HG03097 (cell line): ENCODE data around the gene CRB2.

Source experiments
- ATAC-seq: cut with Tn5 transposase; IDR thresholded peaks from one replicate; pipeline ENCODE4 v1.9.1; 2021; ENCODE audit not compliant: unreplicated experiment, low FRiP score

The CRB2 gene

DNA sequence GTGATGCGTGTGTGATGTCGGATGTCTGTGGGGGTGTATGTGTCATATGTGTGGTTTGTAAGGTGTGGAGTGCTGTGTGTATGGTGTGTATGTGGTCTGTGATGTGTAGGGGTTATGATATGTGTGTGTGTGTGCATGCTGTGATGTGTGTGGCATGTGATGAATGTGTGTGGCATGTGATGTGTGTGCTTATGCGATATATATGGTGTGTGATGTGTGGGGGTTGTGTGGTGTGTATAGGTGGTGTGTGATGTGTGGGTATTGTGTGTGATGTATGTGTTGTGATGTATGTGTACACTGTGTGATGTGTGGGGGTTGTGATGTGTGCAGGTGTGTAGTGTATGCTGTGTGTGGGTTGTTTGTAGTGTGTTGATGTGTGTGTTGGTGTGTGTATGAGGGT lies 9.2 kb upstream of the CRB2 start:
- ATAC-seq = no peak

DNA sequence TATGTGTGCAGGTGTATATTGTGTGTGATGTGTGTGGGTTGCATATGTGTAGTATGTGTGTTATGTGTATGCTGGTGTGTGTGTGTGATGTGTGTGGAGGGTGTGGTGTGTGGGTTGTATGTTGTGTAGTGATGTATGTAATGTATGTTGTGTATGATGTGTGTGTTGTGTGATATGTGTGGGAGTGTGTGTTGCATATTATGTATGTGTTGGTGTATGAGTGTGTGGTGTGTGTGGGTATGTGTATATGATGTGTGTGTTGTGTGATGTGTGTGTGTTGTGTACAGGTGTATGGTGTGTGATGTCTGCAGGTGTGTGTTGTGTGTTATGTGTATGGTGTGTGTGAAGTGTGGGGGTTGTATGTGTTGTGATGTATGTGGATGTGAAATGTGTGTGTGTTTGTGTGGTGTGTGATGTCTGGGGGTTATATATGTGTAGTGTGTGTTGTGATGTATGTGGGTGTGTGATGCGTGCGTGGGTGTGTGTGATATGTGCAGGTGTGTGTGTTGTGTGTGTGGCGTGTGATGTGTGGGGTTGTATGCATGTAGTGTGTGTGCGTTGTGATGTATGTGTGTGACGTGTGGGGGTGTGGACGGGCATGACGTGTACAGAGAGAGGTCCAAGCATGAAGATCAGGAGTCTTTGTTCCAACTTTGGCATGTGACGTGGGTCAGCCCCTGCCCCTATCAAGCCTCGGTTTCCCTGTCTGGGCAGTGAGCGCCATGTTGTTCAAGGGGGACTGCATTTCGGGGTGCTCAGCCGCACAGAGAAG lies 8.5 kb upstream of the CRB2 start:
- ATAC-seq = no peak

DNA sequence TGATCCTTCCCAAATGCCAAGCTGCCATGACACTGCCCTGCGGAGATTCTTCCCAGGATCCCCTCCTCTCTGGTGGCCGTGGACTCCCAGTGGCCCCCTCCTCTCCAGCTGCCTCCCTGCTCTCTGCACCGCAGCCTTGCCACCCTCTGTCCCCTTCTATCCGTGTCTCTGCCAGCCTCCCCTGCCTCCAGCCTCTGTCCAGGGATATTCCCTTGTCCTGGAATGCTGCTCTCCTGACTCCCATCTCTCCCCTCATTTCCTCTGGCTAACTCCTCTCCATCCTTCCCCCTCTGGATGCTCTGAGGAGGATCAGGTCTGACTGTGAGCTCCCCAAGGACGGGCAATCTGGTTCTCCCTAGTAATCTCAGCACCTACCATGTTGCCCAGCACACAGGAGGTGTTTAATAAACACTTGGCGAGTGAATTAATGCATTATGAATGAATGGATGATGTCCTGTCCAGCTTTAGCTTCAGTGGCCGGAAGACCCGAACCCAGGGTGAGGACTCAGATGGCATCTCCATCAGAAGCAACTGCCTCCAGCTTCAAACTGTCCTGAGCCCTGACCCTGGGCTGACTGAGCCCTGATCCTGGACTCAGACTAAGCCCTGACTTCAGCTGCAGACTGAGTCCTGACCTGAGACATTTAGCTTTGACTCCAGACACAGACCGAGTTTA lies 7.5 kb upstream of the CRB2 start:
- no peak for ATAC-seq

DNA sequence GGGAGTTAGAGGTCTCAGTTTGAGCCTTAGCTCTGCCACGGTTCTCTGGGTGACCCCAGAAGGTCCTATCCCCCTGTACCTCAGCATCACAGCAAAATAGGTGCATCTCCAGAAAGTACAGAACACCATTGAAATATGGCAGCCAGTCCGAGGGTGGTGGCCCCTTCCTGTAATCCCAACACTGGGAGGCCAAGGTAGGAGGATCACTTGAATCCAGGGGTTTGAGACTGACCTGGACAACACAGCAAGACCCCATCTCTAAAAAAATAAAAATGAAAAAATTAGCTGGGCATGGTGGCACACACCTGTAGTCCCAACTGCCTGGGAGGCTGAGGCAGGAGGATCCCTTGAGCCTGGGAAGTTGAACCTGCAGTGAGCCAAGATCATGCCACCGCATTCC lies 7.0 kb upstream of the CRB2 start:
- no peak for ATAC-seq

DNA sequence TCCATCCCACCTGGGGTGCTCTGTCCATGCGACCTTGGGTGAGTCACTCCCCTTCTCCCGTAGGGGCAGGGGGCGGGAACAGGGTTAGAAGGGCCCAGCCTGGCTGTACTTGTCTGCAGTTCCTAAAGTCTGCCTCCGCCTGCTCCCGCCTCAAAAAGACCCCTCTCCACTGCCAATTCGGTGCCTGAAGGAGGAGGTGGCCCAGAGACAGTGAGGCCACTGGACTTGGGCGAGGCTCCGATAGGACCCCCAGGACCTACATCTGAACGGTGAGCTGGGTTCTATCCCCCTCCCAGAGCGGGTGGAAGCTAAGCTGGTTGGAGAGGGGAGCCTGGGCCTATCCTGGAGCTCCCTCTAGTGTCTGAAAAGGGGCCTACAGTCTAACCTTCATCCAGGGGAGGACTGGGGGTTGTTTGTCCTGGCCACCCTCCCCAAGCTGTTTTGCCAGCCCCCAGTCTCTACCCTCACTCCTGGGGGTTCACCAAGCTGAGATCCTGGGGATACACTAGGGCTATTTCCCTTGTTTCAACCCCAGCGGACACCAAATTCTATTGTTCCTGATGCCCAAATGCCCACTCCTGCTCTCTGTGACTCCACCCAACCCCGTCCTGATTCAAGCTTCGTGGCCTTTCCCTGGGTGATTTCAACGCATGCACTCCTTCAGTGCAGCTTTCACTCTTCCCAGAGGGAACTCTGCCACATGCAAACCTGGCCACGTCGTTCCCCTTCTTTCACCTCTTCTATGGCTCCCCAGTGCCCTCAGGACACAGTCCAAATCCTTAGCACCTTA lies 6.1 kb upstream of the CRB2 start:
- ATAC-seq = no peak

DNA sequence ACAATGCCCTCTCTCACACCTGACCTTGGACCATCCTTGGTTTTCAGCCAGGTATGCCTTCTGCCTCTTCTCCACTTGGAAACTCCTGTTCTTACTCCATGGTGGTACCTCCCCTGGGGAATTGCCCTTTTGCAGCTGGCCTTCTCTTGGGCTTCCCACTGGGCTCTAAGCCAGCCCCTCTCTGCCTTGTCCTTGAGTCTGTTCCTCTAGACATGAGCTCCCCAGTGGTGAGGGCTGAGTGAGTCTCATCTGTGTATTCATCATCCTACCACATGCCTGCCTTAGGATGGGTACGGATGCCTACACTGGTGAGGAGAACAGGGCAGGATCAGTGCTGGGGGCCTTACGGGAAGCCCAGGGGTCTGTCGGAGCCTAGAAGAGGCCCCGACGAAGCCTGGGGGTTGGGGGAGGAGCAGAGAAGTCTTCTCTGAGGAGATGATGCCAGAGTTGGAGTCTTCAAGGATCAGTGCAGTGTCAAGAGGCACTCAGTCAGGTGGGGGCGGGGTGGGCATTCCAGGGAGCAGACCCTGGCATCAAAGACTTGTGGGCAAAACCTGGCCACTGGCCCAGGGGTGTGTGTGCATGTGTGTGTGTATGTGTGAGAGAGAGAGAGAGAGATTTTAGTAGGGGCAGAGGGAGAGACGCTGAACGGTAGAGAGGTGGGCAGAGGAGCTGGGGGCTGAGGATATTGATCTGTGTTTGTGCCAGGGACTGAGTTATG lies 5.2 kb upstream of the CRB2 start:
- no peak for ATAC-seq

DNA sequence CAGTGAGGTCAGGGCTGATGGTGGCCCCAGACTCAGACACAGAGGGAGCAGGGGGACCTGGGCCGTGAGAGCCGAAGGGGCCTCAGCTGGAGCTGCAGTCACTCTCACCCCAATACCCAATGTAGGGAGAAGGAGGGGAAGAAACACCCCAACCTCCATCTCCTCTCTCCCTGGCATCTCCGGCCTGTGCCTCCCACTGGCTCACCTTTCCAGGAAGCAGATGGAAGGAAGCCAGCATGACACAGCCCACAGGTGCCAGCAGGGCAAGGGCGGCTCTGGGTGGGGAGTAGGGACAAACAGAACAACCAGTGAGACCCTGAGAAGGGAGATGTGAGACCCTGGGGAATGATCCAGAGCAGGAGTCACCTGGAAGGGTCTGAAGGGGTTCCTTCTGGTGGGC lies 3.0 kb upstream of the CRB2 start:
- no peak for ATAC-seq

DNA sequence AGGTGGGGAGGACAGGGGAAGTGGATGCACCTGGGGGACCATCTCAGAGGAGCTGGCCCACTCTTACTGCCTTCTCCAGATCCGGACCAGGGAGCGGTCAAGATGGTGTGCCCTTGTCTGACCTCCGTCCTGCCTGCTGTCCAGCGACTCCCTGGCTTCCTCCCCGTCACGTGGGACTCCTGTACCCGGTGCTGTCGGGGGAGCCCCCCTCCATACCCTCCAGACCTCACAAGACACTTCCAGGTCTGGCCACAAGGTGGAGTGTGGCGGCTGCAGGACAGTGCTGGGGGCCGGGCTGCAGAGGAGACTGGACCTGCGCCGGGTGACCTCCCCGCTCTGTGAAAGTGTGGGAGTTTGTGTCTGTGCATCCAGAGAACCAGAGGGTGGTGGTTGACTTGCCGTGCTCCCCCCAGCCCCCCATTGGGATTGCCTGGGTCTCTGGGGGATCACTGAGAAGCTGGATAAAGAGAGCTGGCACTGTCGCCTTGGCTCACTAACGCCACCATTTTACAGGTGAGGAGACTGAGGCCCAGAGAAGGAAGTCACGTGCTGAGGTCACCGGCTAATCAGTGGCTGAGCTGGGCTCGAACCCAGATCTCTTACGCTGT lies 1.9 kb upstream of the CRB2 start:
- ATAC-seq = no peak

DNA sequence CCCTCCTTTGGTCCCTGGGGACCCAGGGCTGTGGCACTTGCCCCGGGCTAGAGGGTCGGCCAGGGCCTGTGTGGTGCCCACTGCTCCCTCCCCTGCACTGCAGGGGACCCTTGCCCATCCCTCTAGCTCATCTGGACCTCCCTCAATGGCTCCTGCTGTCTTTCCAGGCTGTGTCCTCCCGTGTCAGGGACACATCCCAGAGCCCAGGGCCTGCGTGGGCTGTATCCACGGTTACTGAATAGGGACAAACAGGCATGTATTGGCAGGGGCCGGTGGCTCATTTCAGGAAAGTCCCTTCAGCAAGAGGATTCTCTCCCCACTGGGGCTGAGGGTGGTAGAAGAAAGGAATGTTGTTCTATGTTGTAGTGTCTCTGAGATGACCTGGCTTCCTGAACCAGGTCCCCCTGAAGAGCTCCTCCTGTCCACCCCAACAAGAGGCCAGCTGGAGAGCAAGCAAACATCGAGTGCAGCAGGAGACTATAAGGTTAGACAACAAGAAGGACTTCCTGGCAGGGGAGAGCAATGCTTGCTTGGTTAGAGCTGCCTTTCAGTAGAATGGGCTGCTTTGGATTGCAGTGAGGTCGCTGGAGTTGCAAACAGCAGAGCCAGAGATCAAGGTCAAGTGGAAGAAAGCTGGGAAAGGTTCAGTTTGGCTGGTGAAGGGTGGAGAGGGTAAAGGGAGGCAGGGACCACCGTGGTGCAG lies 1.0 kb upstream of the CRB2 start:
- ATAC-seq = no peak

DNA sequence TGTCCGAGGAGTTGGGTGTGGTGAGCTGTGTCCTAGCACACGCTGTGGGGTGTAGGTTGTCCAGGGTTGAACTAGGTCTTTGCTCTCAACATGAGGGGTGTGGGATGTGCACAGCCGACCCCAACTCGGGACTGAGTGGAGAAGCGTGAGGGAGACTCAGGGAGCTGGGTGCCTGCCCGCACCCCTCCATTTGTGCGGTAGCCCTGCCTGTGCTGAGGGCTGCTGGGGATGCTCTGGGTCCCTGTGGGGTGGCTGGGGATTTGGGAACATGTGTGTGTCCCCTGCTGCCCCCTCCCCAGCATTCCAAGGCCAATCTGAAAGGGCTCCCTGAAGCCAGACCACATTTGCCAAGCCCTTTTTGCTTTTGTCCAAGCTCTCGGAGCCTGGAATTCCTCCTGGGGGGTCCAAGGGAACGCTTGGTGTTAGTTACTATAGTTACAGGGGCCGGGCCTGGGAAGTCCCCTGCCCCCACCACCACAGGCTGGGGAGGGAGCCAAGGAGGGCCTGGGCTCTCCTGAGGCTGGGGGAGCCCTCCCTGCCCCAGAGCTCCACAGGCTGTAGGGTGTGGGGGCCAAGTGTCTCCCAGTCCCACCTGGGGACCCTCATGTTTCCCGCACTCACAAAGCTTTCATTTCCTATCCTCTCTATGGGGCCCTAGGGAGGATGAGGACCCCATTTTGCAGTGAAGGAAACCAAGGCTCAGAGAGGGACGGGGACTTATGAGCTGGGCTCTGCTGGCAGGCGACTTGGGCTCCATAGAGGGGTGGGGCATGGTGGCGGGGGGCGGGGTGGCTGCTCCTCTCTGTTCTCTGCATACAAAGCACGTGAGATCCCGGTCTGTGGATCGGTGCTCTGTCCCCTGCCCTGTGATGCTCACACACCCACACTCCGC lies 1.1 kb downstream of the CRB2 start:
- ATAC-seq = no peak

DNA sequence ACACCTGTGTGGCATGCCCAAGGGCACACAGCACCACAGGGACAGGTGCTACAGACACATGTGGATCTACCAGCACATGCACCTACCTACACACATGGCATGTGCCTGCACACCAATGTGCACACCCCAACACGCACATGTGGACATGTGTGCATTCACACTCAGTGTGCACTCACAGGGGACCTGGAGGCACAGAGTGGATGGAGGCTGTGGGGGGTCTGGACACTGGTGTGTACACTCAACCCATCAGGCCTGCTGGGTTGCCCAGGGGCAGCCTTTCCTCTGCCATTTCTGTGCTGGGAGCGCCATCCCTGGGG lies 1.7 kb downstream of the CRB2 start:
- ATAC-seq = no peak

DNA sequence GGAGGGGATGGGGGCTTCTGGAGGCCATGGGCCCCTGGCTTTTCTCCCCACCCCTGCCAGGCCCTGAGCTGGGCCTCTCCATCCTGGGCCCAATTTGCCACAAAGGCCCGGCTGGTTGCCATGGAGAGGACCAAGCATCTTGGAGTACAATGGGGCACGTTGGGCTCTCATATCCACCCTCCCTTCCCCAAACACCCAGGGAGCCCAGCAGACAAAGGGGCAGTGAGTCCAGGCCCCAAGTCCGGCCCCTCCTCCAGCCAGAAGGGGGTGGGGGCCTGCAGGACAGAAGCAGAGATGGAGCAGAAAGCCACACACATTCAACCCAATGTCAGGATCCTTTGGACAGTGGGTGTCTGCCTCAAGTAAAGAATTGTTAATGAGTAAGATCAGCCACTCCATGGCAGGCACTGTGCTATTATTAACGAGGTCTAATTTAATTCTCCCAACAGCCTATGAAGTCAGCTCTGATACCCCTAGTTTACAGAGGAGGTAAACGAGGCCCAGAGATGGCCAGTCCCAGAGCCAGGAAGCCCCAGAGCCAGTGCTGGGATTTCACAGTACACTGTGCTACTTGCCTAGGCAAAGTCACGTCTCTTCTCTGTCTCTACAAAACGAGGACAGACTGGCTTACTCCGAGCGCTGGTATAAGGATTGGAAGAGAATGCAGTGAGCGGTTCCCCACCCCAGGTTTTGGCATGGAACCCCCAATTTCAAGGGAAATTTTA lies 2.3 kb downstream of the CRB2 start:
- no peak for ATAC-seq

DNA sequence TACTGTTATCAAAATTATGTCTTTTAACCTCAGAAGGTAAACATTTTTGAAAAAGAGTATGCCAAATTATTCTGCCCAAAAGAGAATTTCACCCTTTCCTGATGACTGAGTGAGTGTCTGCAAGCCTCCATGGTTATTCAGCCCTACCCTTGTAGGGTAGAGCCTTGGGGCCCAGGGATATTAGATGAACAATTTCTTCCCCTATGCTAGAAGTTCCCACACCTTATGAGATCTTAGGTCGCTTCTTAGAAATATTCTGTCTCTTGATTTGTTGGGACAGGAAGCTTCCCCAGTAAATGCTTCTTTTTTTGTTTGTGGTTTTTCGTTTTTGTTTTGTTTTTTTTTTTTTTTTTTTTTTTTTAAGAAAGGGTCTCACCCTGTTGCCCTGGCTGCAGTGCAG lies 3.1 kb downstream of the CRB2 start:
- ATAC-seq = no peak

DNA sequence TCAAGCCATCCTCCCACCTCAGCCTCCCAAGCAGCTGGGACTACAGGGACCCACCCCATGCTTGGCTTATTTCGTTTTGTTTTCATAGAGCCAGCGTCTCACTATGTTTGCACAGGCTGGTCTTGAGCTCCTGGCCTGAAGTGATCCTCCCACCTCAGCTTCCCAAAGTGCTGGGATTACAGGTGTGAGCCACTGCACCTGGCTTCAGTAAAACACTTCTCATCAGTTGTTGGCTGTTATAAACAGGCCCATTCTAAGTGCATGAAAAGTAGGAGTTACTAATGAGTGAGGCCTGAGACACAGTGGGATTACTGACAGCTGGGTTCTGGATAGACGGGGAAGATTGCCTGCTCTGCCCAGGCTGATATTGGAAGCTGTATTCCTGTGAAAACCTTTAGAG lies 3.5 kb downstream of the CRB2 start:
- no peak for ATAC-seq

DNA sequence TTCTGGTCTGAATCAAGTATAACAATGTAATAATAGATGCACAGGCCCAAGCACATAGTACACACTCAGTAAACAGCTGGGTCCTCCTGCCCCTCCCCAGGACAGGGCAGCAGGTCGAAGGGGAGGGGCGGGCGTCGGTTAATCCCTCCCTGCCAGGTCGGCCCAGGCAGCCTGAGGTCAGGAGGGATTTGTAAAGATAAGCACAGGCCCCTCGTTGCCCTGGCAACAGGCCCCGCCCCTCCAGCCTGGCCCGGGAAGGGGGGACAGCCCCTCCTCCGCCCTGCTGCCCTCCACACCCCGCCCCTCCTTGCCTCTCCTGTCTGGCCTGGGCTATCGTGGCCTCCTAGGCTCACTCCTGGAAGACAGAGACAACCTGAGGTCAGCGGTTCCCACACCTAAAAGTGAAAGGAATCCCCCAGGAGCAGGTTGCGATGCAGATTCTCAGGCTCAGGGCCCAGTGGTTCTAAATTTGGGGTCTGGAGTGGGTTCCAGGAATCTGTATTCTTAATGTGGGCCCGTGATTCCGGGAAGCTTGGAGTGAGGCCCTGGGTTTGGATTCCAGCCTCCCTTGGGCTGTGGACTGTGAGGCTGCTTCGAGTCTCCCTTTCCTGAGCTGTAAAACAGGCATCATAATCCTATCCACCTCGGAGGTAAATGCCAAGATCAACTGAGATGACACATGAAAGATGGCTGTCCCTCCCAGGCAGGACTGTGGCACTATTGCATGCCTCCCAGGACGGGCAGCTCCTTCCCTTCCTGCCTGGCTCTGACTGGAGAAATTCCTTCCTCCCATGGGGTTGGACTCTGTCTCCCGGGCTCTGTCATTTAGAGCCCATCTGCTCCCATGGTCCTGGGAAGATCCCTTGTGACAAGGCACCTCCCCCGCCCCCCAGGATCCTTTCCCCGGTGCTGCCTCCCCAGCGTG lies 4.4 kb downstream of the CRB2 start:
- no peak for ATAC-seq

DNA sequence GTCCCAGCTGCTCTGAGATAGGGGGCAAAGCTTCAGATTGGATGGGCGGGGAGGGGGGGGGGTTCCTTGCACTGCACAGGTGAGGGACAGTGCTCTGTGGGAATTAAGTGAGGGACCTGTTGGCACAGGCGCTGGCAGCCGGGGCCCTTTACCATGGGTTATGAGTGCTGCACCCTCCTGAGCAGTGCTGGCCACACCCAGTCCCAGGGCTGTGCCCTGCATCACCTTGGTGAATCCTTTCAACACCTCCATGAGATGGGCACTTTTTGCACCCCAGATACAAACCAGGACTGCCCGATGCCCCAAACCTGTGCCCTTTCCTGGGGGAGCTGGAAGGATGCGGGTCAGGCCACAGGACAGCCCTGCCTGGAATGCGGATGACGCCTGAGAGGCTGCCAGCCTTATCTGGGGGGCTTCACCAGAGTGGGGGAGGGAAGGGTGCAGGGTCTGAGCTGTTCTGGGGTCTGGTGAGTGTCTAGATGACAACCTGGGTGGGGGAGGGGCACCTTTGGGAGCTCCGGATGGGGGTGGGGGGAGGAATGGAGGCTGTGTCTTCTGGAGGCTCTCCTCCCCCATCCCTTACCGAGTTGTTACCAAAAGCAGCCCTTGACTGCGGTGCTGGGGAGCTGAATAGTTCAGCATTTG lies 5.2 kb downstream of the CRB2 start:
- ATAC-seq = no peak
